Sigmoid colon (tissue), 7 donors: Measurements from ENCODE around the gene CFAP99. TPM values are rescaled to one million over a fixed set of nuclear protein-coding genes. Genes with fewer than 3 reads are reported as not detected.

Experiments used
- DNase-seq: peaks from one replicate; pipeline ENCODE4 v3.0.0-alpha.2; 2019
- H3K27ac ChIP-seq, 4 donors: fragments of 200-600 bp; sonication (generic); one replicate each; pipeline ENCODE4 v1.5.1; 2016 to 2019; ENCODE audit warnings: mild to moderate bottlenecking in 1 of 4
- H3K27me3 ChIP-seq, 3 donors: fragments of 200-600 bp; sonication (generic); one replicate each; pipeline ENCODE4 v1.5.1; 2019; ENCODE audit warnings: mild to moderate bottlenecking in 1 of 3
- H3K36me3 ChIP-seq, 4 donors: fragments of 200-600 bp; sonication (generic); one replicate each; pipeline ENCODE4 v1.5.1; 2016 to 2019
- H3K4me1 ChIP-seq, 4 donors: fragments of 200-600 bp; sonication (generic); one replicate each; pipeline ENCODE4 v1.5.1; 2017 to 2019
- H3K4me3 ChIP-seq, 4 donors: fragments of 200-600 bp; sonication (generic); one replicate each; pipeline ENCODE4 v1.5.1; 2017 to 2019; ENCODE audit warnings: mild to moderate bottlenecking in 2 of 4, moderate library complexity in 1 of 4
- H3K9me3 ChIP-seq, 4 donors: fragments of 200-600 bp in 3 of 4; sonication (generic) in 3 of 4; one replicate each; pipeline versions ENCODE4 v1.5.1 to v1.6.1; 2013 to 2019
- CTCF ChIP-seq, 4 experiments: fragments of 450-650 bp in 3 of 4; fragments of 200-600 bp in 1 of 4; IDR thresholded peaks; one replicate each; pipeline ENCODE4 v1.5.1; 2016 to 2019; ENCODE audit warnings: antibody characterized with exemption in 4 of 4, mild to moderate bottlenecking in 3 of 4, moderate library complexity in 2 of 4
- EP300 ChIP-seq, 4 donors: sonication (generic); formaldehyde crosslinking; IDR thresholded peaks; one replicate each; pipeline ENCODE4 v1.6.1; 2017; ENCODE audit warnings: antibody characterized with exemption in 4 of 4
- POLR2A ChIP-seq, 2 donors: fragments of 450-650 bp; IDR thresholded peaks; one replicate each; pipeline ENCODE4 v1.6.1; 2016; ENCODE audit warnings: antibody characterized with exemption in 2 of 2, mild to moderate bottlenecking in 2 of 2, moderate library complexity in 2 of 2
- POLR2AphosphoS5 ChIP-seq, 4 donors: sonication (generic); formaldehyde crosslinking; IDR thresholded peaks; one replicate each; pipeline ENCODE4 v1.6.1; 2017; ENCODE audit warnings: antibody characterized with exemption in 4 of 4
- WGBS, 2 donors: extraction: QIAGEN DNeasy Blood & Tissue Kit; methylation state at CpG; one replicate each; pipeline ENCODE4 v1.1.7; 2013; 5-methylcytosine and 5-hydroxymethylcytosine counted together
- intact Hi-C: fragments of 100-400 bp; cut with DNase I; formaldehyde crosslinking; loops from one replicate; pipeline ENCODE4 v1.15.1; 2023
- polyA plus RNA-seq, 3 donors: library from polyadenylated mRNA; stranded (reverse); fragments of 200-250 nt; gene quantifications; one replicate each; pipeline ENCODE4 v1.2.3, GENCODE V29; 2013
- total RNA-seq, 4 donors: library from RNA; depleted of rRNA; stranded (reverse); fragments of >200 nt; gene quantifications; one replicate each; pipeline ENCODE4 v1.1.0, GENCODE V29; 2016
- donor health status: healthy with polysubstance abuse.
- donor health status: Bipolar disorder and iron deficiency.
- donor health status: healthy.

The CFAP99 gene
- total and polyA plus RNA-seq, 7 donors = 0.58 TPM; not detected in 6

- H3K4me1 ChIP-seq = no peaks in the 10 kb centered on the region
- WGBS, 2 donors = 96 to 97% methylated on average over 5 of the region's 5 CpGs
- intact Hi-C loops = no loop called here
- no peak overlapping the region for H3K27ac ChIP-seq
- H3K36me3 ChIP-seq = peaks cover 12 to 78% (median 43%) of the 10 kb centered on the region in 4 donors
- no peaks in the 10 kb centered on the region for H3K27me3 ChIP-seq
- H3K4me3 ChIP-seq = no peak overlapping the region
- TF ChIP-seq CTCF (IDR thresholded peaks at IDR 0.05) (no peak), EP300 (IDR thresholded peaks at IDR 0.05) (no peak), POLR2A (IDR thresholded peaks at IDR 0.05) (no peak), POLR2AphosphoS5 (IDR thresholded peaks at IDR 0.05) (no peak)
- H3K9me3 ChIP-seq = no peaks in the 10 kb centered on the region
- no peak for DNase-seq
Observed at GRCh38 chr4:2503809-2504208, 85.1 kb downstream of the CFAP99 start.

DNA sequence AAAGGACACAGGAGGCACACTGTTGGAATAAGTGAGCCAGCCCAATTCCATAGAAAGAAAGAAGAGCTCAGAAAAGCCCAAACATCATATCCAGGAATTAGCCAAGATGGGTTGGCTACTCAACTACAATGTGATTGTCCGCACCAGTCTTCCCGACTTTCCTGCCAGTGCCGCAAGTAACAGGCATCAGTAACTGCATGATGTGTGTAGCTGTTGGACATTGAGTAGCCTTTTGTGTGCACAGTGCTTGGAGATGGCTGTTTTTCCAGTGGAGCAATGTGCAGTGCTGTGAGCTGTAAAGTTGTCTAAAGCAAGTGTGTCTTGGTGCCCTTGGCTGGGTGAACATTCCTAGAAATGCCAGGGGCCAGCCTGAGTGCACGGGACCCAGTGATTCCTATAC lies 88.5 kb downstream of the CFAP99 start:
- no peak for TF ChIP-seq EP300 (IDR thresholded peaks at IDR 0.05)
- TF ChIP-seq CTCF (IDR thresholded peaks at IDR 0.05) = no peak
- TF ChIP-seq POLR2A (IDR thresholded peaks at IDR 0.05) = no peak
- no peak for TF ChIP-seq POLR2AphosphoS5 (IDR thresholded peaks at IDR 0.05)
- WGBS, 2 donors = 98 to 99% methylated on average over 4 of the region's 4 CpGs
- H3K4me3 ChIP-seq = no peak overlapping the region
- no peaks in the 10 kb centered on the region for H3K4me1 ChIP-seq
- no peaks in the 10 kb centered on the region for H3K27me3 ChIP-seq
- H3K9me3 ChIP-seq = no peaks in the 10 kb centered on the region
- intact Hi-C loops = no loop called here
- no peak overlapping the region for H3K27ac ChIP-seq
- peaks cover 2 to 73% (median 26%) of the 10 kb centered on the region in 4 donors for H3K36me3 ChIP-seq
- DNase-seq = no peak

GRCh38 chr4:2507855-2508254 lies 89.1 kb downstream of the CFAP99 start:
- intact Hi-C loops = no loop called here
- Histone ChIP-seq H3K9me3 (no peaks in the 10 kb centered on the region), H3K27ac (no peak overlapping the region), H3K4me1 (no peaks in the 10 kb centered on the region), H3K4me3 (no peak overlapping the region), H3K36me3 (peaks cover 7 to 73% (median 31%) of the 10 kb centered on the region in 4 donors), H3K27me3 (no peaks in the 10 kb centered on the region)
- TF ChIP-seq POLR2A (IDR thresholded peaks at IDR 0.05) = no peak
- TF ChIP-seq EP300 (IDR thresholded peaks at IDR 0.05) = no peak
- no peak for TF ChIP-seq POLR2AphosphoS5 (IDR thresholded peaks at IDR 0.05)
- TF ChIP-seq CTCF (IDR thresholded peaks at IDR 0.05) = no peak
- WGBS, 2 donors = 93 to 95% methylated on average over 7 of the region's 7 CpGs
- DNase-seq = no peak

- Histone ChIP-seq H3K27ac (no peak overlapping the region), H3K27me3 (no peaks in the 10 kb centered on the region), H3K4me1 (peaks cover 0 to 3% (median under 1%) of the 10 kb centered on the region in 4 donors), H3K9me3 (no peaks in the 10 kb centered on the region), H3K36me3 (peaks cover 7 to 88% (median 42%) of the 10 kb centered on the region in 4 donors), H3K4me3 (no peak overlapping the region)
- TF ChIP-seq POLR2AphosphoS5 (IDR thresholded peaks at IDR 0.05) = no peak
- intact Hi-C loops = no loop called here
- WGBS, 2 donors = 88 to 91% methylated on average over 13 of the region's 13 CpGs
- no peak for DNase-seq
Observed at GRCh38 chr4:2510351-2511259, 91.8 kb downstream of the CFAP99 start.

DNA sequence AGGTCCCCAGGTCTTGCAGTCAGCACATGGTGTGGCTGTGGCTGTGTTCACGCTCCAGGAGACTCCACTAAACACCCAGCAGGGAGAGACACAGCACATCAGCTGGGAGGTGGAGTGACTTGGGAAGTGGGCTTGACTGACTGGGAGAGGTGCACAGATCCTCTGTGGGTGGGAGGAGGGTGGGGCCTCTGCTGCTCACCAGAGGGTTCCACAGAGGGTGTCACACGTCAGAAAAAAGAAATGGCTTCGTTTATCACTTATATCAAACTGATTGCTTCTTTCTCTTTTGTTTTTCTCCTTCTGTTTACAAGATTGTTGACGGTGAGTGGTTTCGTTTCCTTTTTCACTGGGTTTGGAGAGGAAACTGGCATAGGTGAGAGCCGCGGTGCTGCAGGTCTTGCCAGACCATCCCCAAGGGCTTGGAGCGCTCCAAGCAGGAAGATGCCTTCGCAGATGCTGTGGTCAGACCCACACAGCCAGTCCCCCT lies 92.9 kb downstream of the CFAP99 start:
- TF ChIP-seq POLR2AphosphoS5 (IDR thresholded peaks at IDR 0.05) (no peak), POLR2A (IDR thresholded peaks at IDR 0.05) (no peak), CTCF (IDR thresholded peaks at IDR 0.05) (no peak), EP300 (IDR thresholded peaks at IDR 0.05) (no peak)
- no peak for DNase-seq
- Histone ChIP-seq H3K27ac (no peak overlapping the region), H3K4me3 (no peak overlapping the region), H3K4me1 (peaks cover 0 to 14% (median 9%) of the 10 kb centered on the region in 4 donors), H3K27me3 (no peaks in the 10 kb centered on the region), H3K9me3 (no peaks in the 10 kb centered on the region), H3K36me3 (peaks cover 7 to 86% (median 37%) of the 10 kb centered on the region in 4 donors)
- WGBS, 2 donors = 74 to 79% methylated on average over 9 of the region's 9 CpGs
- intact Hi-C loops = no loop called here
